Testis (tissue), 2 donors: ENCODE data around the gene GPLD1.

Source experiments
- CTCF ChIP-seq, 3 experiments: fragments of 450-650 bp in 2 of 3; fragments of 200-600 bp in 1 of 3; sonication (generic) in 1 of 3; IDR thresholded peaks; one replicate each; pipeline ENCODE4 v1.5.1; 2016 to 2019; ENCODE audit warnings: antibody characterized with exemption in 3 of 3, mild to moderate bottlenecking in 2 of 3, moderate library complexity in 1 of 3
- POLR2A ChIP-seq: fragments of 450-650 bp; IDR thresholded peaks from one replicate; pipeline ENCODE4 v1.6.1; 2017; ENCODE audit warnings: antibody characterized with exemption, mild to moderate bottlenecking, moderate library complexity

- TF ChIP-seq CTCF (IDR thresholded peaks at IDR 0.05): no peak
- TF ChIP-seq POLR2A: no peak
Measured at GRCh38 chr6:24500683-24501082, 11.3 kb upstream of the GPLD1 start.
